GM06990 (cell line): ENCODE results near the gene VAT1L.

Experiments
- DNase-seq: peaks from one replicate; pipeline ENCODE4 v3.0.0-alpha.2; 2011; ENCODE audit not compliant: insufficient read length; ENCODE audit errors: extremely low read depth
- H3K27me3 ChIP-seq: replicated peaks from 2 replicates; pipeline ENCODE4 v1.6.0; 2011; ENCODE audit warnings: low read length; ENCODE audit not compliant: control insufficient read depth, insufficient read depth
- H3K36me3 ChIP-seq: 2 replicates; pipeline ENCODE4 v1.5.1; 2011; ENCODE audit warnings: low read length; ENCODE audit not compliant: control insufficient read depth, insufficient read depth
- H3K4me3 ChIP-seq: replicated peaks from 2 replicates; pipeline ENCODE4 v1.5.1; 2011; ENCODE audit warnings: low read depth, mild to moderate bottlenecking, control low read depth, low read length
- TF ChIP-seq, protein P1 (sequence below): IDR thresholded peaks from 2 replicates; pipeline ENCODE4 v1.5.1; 2011; ENCODE audit warnings: low read length, control low read depth, mild to moderate bottlenecking, inconsistent platforms; ENCODE audit not compliant: insufficient read depth, poor library complexity, severe bottlenecking

The VAT1L gene

GRCh38 chr16:78028018-78028417, 239.7 kb downstream of the VAT1L start:
- Histone ChIP-seq H3K36me3 (no peaks in the 10 kb centered on the region), H3K27me3 (no peaks in the 10 kb centered on the region), H3K4me3 (no peak overlapping the region)
- TF ChIP-seq, protein P1, sequence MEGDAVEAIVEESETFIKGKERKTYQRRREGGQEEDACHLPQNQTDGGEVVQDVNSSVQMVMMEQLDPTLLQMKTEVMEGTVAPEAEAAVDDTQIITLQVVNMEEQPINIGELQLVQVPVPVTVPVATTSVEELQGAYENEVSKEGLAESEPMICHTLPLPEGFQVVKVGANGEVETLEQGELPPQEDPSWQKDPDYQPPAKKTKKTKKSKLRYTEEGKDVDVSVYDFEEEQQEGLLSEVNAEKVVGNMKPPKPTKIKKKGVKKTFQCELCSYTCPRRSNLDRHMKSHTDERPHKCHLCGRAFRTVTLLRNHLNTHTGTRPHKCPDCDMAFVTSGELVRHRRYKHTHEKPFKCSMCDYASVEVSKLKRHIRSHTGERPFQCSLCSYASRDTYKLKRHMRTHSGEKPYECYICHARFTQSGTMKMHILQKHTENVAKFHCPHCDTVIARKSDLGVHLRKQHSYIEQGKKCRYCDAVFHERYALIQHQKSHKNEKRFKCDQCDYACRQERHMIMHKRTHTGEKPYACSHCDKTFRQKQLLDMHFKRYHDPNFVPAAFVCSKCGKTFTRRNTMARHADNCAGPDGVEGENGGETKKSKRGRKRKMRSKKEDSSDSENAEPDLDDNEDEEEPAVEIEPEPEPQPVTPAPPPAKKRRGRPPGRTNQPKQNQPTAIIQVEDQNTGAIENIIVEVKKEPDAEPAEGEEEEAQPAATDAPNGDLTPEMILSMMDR = no peak
- DNase-seq = no peak
